Liver (tissue), 9 donors: ENCODE results near the gene CYSRT1. TPM values are rescaled to one million over a fixed set of nuclear protein-coding genes. Genes with fewer than 3 reads are reported as not detected.

Experiments
- DNase-seq: peaks from one replicate; pipeline ENCODE4 v3.0.0-alpha.2; 2017; ENCODE audit warnings: low spot score
- H3K27ac ChIP-seq, 2 donors: one replicate each; pipeline ENCODE4 v1.7.0; 2013; ENCODE audit warnings: inconsistent platforms in 2 of 2, low read length in 2 of 2, control low read depth in 1 of 2, low read depth in 1 of 2, mild to moderate bottlenecking in 1 of 2
- H3K27me3 ChIP-seq, 4 donors: one replicate each; pipeline versions ENCODE4 v1.6.1 to v1.7.0; 2013; ENCODE audit warnings: low read length in 3 of 4, inconsistent platforms in 1 of 4, mild to moderate bottlenecking in 1 of 4, moderate library complexity in 1 of 4; ENCODE audit not compliant: control insufficient read depth in 4 of 4, insufficient read depth in 4 of 4
- H3K36me3 ChIP-seq, 4 donors: one replicate each; pipeline versions ENCODE4 v1.6.1 to v1.7.0; 2013; ENCODE audit warnings: low read length in 3 of 4, mild to moderate bottlenecking in 3 of 4, low read depth in 1 of 4, moderate library complexity in 1 of 4; ENCODE audit not compliant: control insufficient read depth in 4 of 4, insufficient read depth in 3 of 4
- H3K4me1 ChIP-seq, 4 donors: one replicate each; pipeline versions ENCODE4 v1.6.1 to v1.7.0; 2013; ENCODE audit warnings: low read length in 3 of 4, mild to moderate bottlenecking in 3 of 4, moderate library complexity in 1 of 4; ENCODE audit not compliant: control insufficient read depth in 4 of 4, insufficient read depth in 4 of 4
- H3K4me3 ChIP-seq, 3 donors: one replicate each; pipeline versions ENCODE4 v1.6.1 to v1.7.0; 2013; ENCODE audit warnings: low read length in 3 of 3, control low read depth in 1 of 3, low read depth in 1 of 3, mild to moderate bottlenecking in 1 of 3
- H3K9ac ChIP-seq, 2 donors: one replicate each; pipeline ENCODE4 v1.7.0; 2013; ENCODE audit warnings: low read length in 2 of 2, mild to moderate bottlenecking in 2 of 2, moderate library complexity in 2 of 2, control low read depth in 1 of 2, low read depth in 1 of 2
- H3K9me3 ChIP-seq, 4 donors: one replicate each; pipeline versions ENCODE4 v1.6.1 to v1.7.0; 2013; ENCODE audit warnings: low read length in 3 of 4; ENCODE audit not compliant: control insufficient read depth in 4 of 4
- ATF3 ChIP-seq: IDR thresholded peaks from 2 replicates; pipeline ENCODE4 v1.6.1; 2016; ENCODE audit warnings: antibody characterized with exemption
- CTCF ChIP-seq: fragments of 150-350 bp; IDR thresholded peaks from 2 replicates; pipeline ENCODE4 v1.5.1; 2017; ENCODE audit warnings: improper control_type of control experiment, low read depth, low read length; ENCODE audit not compliant: missing input control
- EGR1 ChIP-seq, 2 donors: IDR thresholded peaks; 2 replicates each; pipeline ENCODE4 v1.6.1; 2016 to 2018; ENCODE audit warnings: antibody characterized with exemption in 2 of 2, low read depth in 2 of 2
- FOXA1 ChIP-seq: IDR thresholded peaks from 2 replicates; pipeline ENCODE4 v1.6.1; 2016; ENCODE audit warnings: antibody characterized with exemption
- FOXA2 ChIP-seq: IDR thresholded peaks from 2 replicates; pipeline ENCODE4 v1.6.1; 2016; ENCODE audit warnings: antibody characterized with exemption
- GABPA ChIP-seq, 2 donors: IDR thresholded peaks in 1 of 2; conservative IDR thresholded peaks in 1 of 2; 2 replicates each; pipeline ENCODE4 v1.6.1; 2016; ENCODE audit warnings: antibody characterized with exemption in 2 of 2, mild to moderate bottlenecking in 1 of 2, moderate library complexity in 1 of 2
- HNF4A ChIP-seq, 2 donors: conservative IDR thresholded peaks; 2 replicates each; pipeline ENCODE4 v1.6.1; 2016; ENCODE audit warnings: antibody characterized with exemption in 2 of 2, mild to moderate bottlenecking in 2 of 2
- HNF4G ChIP-seq: IDR thresholded peaks from 2 replicates; pipeline ENCODE4 v1.6.1; 2016; ENCODE audit warnings: antibody characterized with exemption
- JUND ChIP-seq, 2 donors: IDR thresholded peaks; 2 replicates each; pipeline ENCODE4 v1.6.1; 2016; ENCODE audit warnings: antibody characterized with exemption in 2 of 2
- MAX ChIP-seq: IDR thresholded peaks from 2 replicates; pipeline ENCODE4 v1.6.1; 2016; ENCODE audit warnings: antibody characterized with exemption
- NR2F2 ChIP-seq: IDR thresholded peaks from 2 replicates; pipeline ENCODE4 v1.6.1; 2016; ENCODE audit warnings: antibody characterized with exemption
- RAD21 ChIP-seq, 2 donors: IDR thresholded peaks; 2 replicates each; pipeline ENCODE4 v1.6.1; 2016; ENCODE audit warnings: antibody characterized with exemption in 2 of 2, mild to moderate bottlenecking in 2 of 2
- REST ChIP-seq: IDR thresholded peaks from 2 replicates; pipeline ENCODE4 v1.6.1; 2016; ENCODE audit warnings: antibody characterized with exemption, mild to moderate bottlenecking
- RXRA ChIP-seq, 2 donors: IDR thresholded peaks; 2 replicates each; pipeline ENCODE4 v1.6.1; 2017 to 2018; ENCODE audit warnings: antibody characterized with exemption in 2 of 2, mild to moderate bottlenecking in 1 of 2
- SP1 ChIP-seq: IDR thresholded peaks from 2 replicates; pipeline ENCODE4 v1.6.1; 2018; ENCODE audit warnings: antibody characterized with exemption, mild to moderate bottlenecking
- TAF1 ChIP-seq: conservative IDR thresholded peaks from 2 replicates; pipeline ENCODE4 v1.6.1; 2016; ENCODE audit warnings: antibody characterized with exemption, mild to moderate bottlenecking
- YY1 ChIP-seq: IDR thresholded peaks from 2 replicates; pipeline ENCODE4 v1.6.1; 2016; ENCODE audit warnings: antibody characterized with exemption, mild to moderate bottlenecking
- ZBTB33 ChIP-seq: IDR thresholded peaks from 2 replicates; pipeline ENCODE4 v1.6.1; 2016; ENCODE audit warnings: antibody characterized with exemption
- WGBS: extraction: QIAGEN DNeasy Blood & Tissue Kit; methylation state at CpG from one replicate; pipeline ENCODE4 v1.1.7; 2013; 5-methylcytosine and 5-hydroxymethylcytosine counted together
- polyA plus RNA-seq, 2 donors: library from polyadenylated mRNA; stranded (reverse) in 1 of 2; unstranded in 1 of 2; fragments of 200-250 nt in 1 of 2; fragments of >200 nt in 1 of 2; fragmentation: Nextera tagmentation in 1 of 2; extraction: Ambion mirVana in 1 of 2; gene quantifications; one replicate each; pipeline versions ENCODE4 v1.2.1 to v1.2.3, GENCODE V29; 2013 to 2015
- total RNA-seq, 2 donors: library from RNA; depleted of rRNA; stranded (reverse); fragments of >200 nt; gene quantifications; one replicate each; pipeline ENCODE4 v1.2.3, GENCODE V29; 2014
- donor health status: healthy.
- donor health status: healthy.
- donor health status: healthy.
- donor health status: healthy.
- donor health status: healthy.

The CYSRT1 gene
- total and polyA plus RNA-seq, 4 donors = 0.14 to 0.50 (median 0.20) TPM

GRCh38 chr9:137211532-137211931, 13.4 kb upstream of the CYSRT1 start:
- no peak overlapping the region for H3K9ac ChIP-seq
- 88% methylated on average over 13 of the region's 13 CpGs for WGBS
- no peak for DNase-seq
- TF ChIP-seq HNF4A (conservative IDR thresholded peaks at IDR 0.05) = no peak
- TF ChIP-seq FOXA1 = no peak
- TF ChIP-seq HNF4G = no peak
- no peak for TF ChIP-seq REST
- no peak for TF ChIP-seq MAX
- TF ChIP-seq YY1 = no peak
- TF ChIP-seq GABPA (IDR thresholded peaks at IDR 0.05 in 1 of 2, conservative IDR thresholded peaks at IDR 0.05 in 1 of 2) = no peak
- TF ChIP-seq ZBTB33 = no peak
- TF ChIP-seq NR2F2 = no peak
- no peak for TF ChIP-seq EGR1 (IDR thresholded peaks at IDR 0.05; ENCODE audit: low read depth in 2 of 2)
- no peak for TF ChIP-seq ATF3
- no peak for TF ChIP-seq RXRA (IDR thresholded peaks at IDR 0.05)
- no peak for TF ChIP-seq FOXA2
- no peak for TF ChIP-seq SP1
- no peak for TF ChIP-seq RAD21 (IDR thresholded peaks at IDR 0.05)
- TF ChIP-seq JUND (IDR thresholded peaks at IDR 0.05) = no peak
- TF ChIP-seq CTCF = no peak
- TF ChIP-seq TAF1 = no peak
- H3K36me3 ChIP-seq = peaks cover 0 to 11% (median under 1%) of the 10 kb centered on the region in 4 donors
- H3K27me3 ChIP-seq = no peaks in the 10 kb centered on the region
- H3K9me3 ChIP-seq = no peaks in the 10 kb centered on the region
- peaks cover 0 to 9% (median 6%) of the 10 kb centered on the region in 4 donors for H3K4me1 ChIP-seq
- no peak overlapping the region for H3K4me3 ChIP-seq
- H3K27ac ChIP-seq = no peak overlapping the region
